ENCODE results near the gene GPR21.

DNA sequence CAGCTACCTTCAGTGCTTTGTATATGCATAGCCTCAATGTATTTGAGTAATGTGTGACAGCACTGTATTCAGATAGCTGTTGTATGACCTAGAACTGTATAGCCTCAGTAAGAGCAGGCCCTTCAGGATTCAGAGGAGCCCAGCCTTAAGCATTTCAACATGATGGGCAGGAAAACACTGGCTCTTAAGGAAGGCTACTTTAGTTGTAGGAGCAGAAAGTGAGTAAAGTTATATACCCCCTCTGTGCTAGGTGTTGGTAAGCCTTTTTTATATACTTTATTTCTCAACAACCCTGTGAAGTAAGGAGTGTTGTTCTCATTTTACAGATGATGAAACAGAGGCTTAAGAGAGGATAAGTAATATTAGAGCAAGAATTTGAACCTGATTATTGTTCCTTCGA is 1.5 kb upstream of the GPR21 start:
- TF ChIP-seq, protein P1, sequence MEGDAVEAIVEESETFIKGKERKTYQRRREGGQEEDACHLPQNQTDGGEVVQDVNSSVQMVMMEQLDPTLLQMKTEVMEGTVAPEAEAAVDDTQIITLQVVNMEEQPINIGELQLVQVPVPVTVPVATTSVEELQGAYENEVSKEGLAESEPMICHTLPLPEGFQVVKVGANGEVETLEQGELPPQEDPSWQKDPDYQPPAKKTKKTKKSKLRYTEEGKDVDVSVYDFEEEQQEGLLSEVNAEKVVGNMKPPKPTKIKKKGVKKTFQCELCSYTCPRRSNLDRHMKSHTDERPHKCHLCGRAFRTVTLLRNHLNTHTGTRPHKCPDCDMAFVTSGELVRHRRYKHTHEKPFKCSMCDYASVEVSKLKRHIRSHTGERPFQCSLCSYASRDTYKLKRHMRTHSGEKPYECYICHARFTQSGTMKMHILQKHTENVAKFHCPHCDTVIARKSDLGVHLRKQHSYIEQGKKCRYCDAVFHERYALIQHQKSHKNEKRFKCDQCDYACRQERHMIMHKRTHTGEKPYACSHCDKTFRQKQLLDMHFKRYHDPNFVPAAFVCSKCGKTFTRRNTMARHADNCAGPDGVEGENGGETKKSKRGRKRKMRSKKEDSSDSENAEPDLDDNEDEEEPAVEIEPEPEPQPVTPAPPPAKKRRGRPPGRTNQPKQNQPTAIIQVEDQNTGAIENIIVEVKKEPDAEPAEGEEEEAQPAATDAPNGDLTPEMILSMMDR (IDR thresholded peaks at IDR 0.05) = no peak
- TF ChIP-seq POLR2A (IDR thresholded peaks at IDR 0.05) (no peak), POLR2AphosphoS5 (IDR thresholded peaks at IDR 0.05; ENCODE audit: insufficient read depth in 1 of 2, low read depth in 1 of 2) (no peak)
